Colonic mucosa (tissue), 4 donors: Measurements from ENCODE around the gene TRAIP. TPM values are rescaled to one million over a fixed set of nuclear protein-coding genes. Genes with fewer than 3 reads are reported as not detected.
"Not testable (repeated sequence)": the region's sequence is repeated elsewhere in the genome, so short reads cannot be mapped to it uniquely, and the experiment has no call there.

Experiments
- DNase-seq: peaks from one replicate; pipeline ENCODE4 v3.0.0-alpha.2; 2020
- H3K27ac ChIP-seq: fragments of 200-600 bp; one replicate; pipeline ENCODE4 v1.8.0; 2021
- H3K27me3 ChIP-seq: fragments of 200-600 bp; one replicate; pipeline ENCODE4 v1.8.0; 2021
- H3K36me3 ChIP-seq: fragments of 200-600 bp; one replicate; pipeline ENCODE4 v1.8.0; 2021
- H3K4me1 ChIP-seq: fragments of 200-600 bp; one replicate; pipeline ENCODE4 v1.8.0; 2021; ENCODE audit warnings: mild to moderate bottlenecking
- H3K4me3 ChIP-seq: fragments of 200-600 bp; one replicate; pipeline ENCODE4 v1.8.0; 2021
- H3K9ac ChIP-seq, 2 donors: one replicate each; pipeline ENCODE4 v1.7.0; 2013; ENCODE audit warnings: control low read depth in 2 of 2, low read depth in 2 of 2, low read length in 2 of 2
- H3K9me3 ChIP-seq: fragments of 200-600 bp; one replicate; pipeline ENCODE4 v1.8.0; 2021
- CTCF ChIP-seq: fragments of 200-600 bp; IDR thresholded peaks from one replicate; pipeline ENCODE4 v1.8.0; 2022; ENCODE audit warnings: antibody characterized with exemption, mild to moderate bottlenecking
- intact Hi-C: fragments of 100-400 bp; cut with DNase I; formaldehyde crosslinking; loops from one replicate; pipeline ENCODE4 v1.14.1; 2022
- total RNA-seq, 2 donors: library from RNA; stranded (reverse); fragmentation: NEBNext Ultra II Directional in 1 of 2; extraction: Animal tissue kit (Norgen Biotek cat#: 25700) in 1 of 2; gene quantifications; one replicate each; pipeline ENCODE4 v1.2.1, GENCODE V29; 2021
- donor health status: healthy.
- donor health status: DM: no; HTN: no; CAD: no.
- donor health status: DM: no; HTN: no; CAD: no.

Gene TRAIP
- total RNA-seq = 10 to 100 TPM in 1 of 2 donors, 1 to 10 TPM in 1; 3.6 to 19.7 TPM

DNA sequence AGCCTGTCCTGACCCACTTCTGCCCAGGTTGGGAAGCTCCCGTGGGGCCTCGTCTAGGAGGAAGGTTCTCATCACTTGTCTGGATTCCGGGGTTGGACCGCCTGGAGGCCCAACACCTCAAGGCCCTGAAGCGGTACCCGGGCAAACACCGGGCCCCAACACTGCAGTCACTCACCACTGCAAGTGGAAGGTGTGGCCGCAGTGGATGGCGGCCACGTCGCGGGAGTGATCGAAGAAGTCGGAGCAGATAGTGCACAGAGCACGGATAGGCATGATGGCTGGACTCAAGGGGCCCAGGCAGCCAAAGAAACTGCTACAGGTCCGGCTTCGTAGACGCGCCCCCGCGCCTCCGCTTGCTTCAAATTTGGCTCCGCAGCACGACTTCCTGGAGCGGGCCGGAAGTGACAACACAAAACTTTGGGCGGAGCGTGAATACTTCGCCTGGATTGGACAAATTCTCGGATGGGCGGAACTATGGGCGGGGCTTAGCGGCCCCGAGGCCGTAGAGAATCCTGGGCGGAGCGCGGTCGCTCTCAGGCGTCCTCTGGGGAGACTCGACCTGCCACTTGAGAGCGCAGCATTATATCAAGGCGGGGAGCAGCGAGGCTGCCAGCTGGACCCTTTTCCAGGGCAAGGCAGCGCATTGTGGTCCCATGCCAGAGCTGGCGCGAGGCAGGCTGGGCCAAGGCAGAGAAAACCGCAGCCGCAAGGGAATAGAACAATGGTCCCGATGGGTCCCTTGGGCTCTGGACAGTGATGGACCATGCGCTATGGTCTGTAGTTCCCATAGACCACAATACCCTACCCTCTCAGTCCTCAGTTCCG lies at the start of gene TRAIP:
Gene TRAIP, minus strand, starts transcription at position 384 of the 825 bp plus-strand sequence. Its CDS starts 111 bp downstream, at position 273.
- Histone ChIP-seq H3K9me3 (no peaks in the 10 kb centered on the region), H3K4me1 (peaks cover 5% of the 10 kb centered on the region), H3K9ac (peak within 1 kb of the TSS; percentile 35 to 81), H3K27ac (no peak within 1 kb of the TSS), H3K27me3 (no peaks in the 10 kb centered on the region), H3K36me3 (no peaks in the 10 kb centered on the region), H3K4me3 (peak within 1 kb of the TSS; percentile 54)
- peak; percentile 97 for DNase-seq
- no peak for TF ChIP-seq CTCF
- intact Hi-C loops = no loop called here

GRCh38 chr3:49904448-49904847 lies 48.1 kb upstream of the TRAIP start:
- Histone ChIP-seq H3K4me3 (peak overlapping the region; percentile 43), H3K4me1 (peaks cover 29% of the 10 kb centered on the region), H3K9ac (peak overlapping the region in 1 of 2 donors; percentile 89), H3K27ac (peak overlapping the region; percentile 86)
- not testable (repeated sequence) for DNase-seq, H3K27me3 ChIP-seq, H3K36me3 ChIP-seq, H3K9me3 ChIP-seq
- intact Hi-C loops = loop anchor here (10.0 kb wide), 1 partner anchor 200 kb away; no protein-coding TSS in a partner anchor

- Histone ChIP-seq H3K27ac (peak within 1 kb of the TSS; percentile 86), H3K9me3 (no peaks in the 10 kb centered on the region), H3K4me3 (peak within 1 kb of the TSS; percentile 43), H3K9ac (peak within 1 kb of the TSS; percentile 78 to 89), H3K36me3 (no peaks in the 10 kb centered on the region), H3K4me1 (peaks cover 29% of the 10 kb centered on the region), H3K27me3 (no peaks in the 10 kb centered on the region)
- peak; percentile 17 for TF ChIP-seq CTCF
- DNase-seq = peak; percentile 95
- intact Hi-C loops = loop anchor here (10.0 kb wide), 1 partner anchor 199 kb away; no protein-coding TSS in a partner anchor
These were observed 47.4 kb upstream of the TRAIP start, which contains the start of gene MST1R for GRCh38 chr3:49903451-49904424. Gene MST1R, minus strand, starts transcription at chr3:49903873. Its CDS starts 264 bp downstream, at chr3:49903609.

- no peak for TF ChIP-seq CTCF
- H3K27me3 ChIP-seq = no peaks in the 10 kb centered on the region
- H3K4me1 ChIP-seq = peaks cover 29% of the 10 kb centered on the region
- peak overlapping the region; percentile 78 to 89 for H3K9ac ChIP-seq
- no peaks in the 10 kb centered on the region for H3K36me3 ChIP-seq
- intact Hi-C loops = loop anchor here (10.0 kb wide), 1 partner anchor 198 kb away; no protein-coding TSS in a partner anchor
- peak; percentile 24 for DNase-seq
- H3K9me3 ChIP-seq = no peaks in the 10 kb centered on the region
- peak overlapping the region; percentile 43 for H3K4me3 ChIP-seq
- H3K27ac ChIP-seq = peak overlapping the region; percentile 86
These were observed 46.4 kb upstream of the TRAIP start for GRCh38 chr3:49902511-49903345.
